HEK293T (cell line): Measurements from ENCODE around the gene BRD4.

Experiments used
- FOXA1 ChIP-seq: fragments of 450-650 bp; IDR thresholded peaks from 2 replicates; pipeline ENCODE4 v1.6.1; 2016; ENCODE audit warnings: mild to moderate bottlenecking
- FOXM1 ChIP-seq: fragments of 450-650 bp; IDR thresholded peaks from 2 replicates; pipeline ENCODE4 v1.6.1; 2017; ENCODE audit warnings: mild to moderate bottlenecking, borderline replicate concordance
- HDGF ChIP-seq: fragments of 450-650 bp; IDR thresholded peaks from 2 replicates; pipeline ENCODE4 v1.6.1; 2017; ENCODE audit warnings: antibody characterized with exemption, borderline replicate concordance
- NFRKB ChIP-seq: fragments of 450-650 bp; IDR thresholded peaks from 2 replicates; pipeline ENCODE4 v1.6.1; 2016; ENCODE audit warnings: mild to moderate bottlenecking, moderate library complexity
- SP1 ChIP-seq: fragments of 450-650 bp; IDR thresholded peaks from 2 replicates; pipeline ENCODE4 v1.6.1; 2017
- SUZ12 ChIP-seq: fragments of 450-650 bp; IDR thresholded peaks from 2 replicates; pipeline ENCODE4 v1.6.1; 2016; ENCODE audit warnings: mild to moderate bottlenecking
- ZNF384 ChIP-seq: fragments of 450-650 bp; IDR thresholded peaks from 2 replicates; pipeline ENCODE4 v1.6.1; 2016

- no peak for TF ChIP-seq SP1
- TF ChIP-seq NFRKB, result no peak
- TF ChIP-seq SUZ12, result no peak
- TF ChIP-seq ZNF384, result no peak
- TF ChIP-seq HDGF, result no peak
- no peak for TF ChIP-seq FOXM1
- no peak for TF ChIP-seq FOXA1
Measured at GRCh38 chr19:15368798-15369593, 36.7 kb upstream of the BRD4 start.
